Suprapubic skin (tissue), 2 donors: Measurements from ENCODE around the gene ROBO1.

Experiments used
- EP300 ChIP-seq: sonication (generic); formaldehyde crosslinking; IDR thresholded peaks from one replicate; pipeline ENCODE4 v1.6.1; 2017; ENCODE audit warnings: antibody characterized with exemption
- POLR2A ChIP-seq, 2 donors: fragments of 450-650 bp; IDR thresholded peaks; one replicate each; pipeline ENCODE4 v1.6.1; 2017; ENCODE audit warnings: antibody characterized with exemption in 2 of 2, mild to moderate bottlenecking in 2 of 2, moderate library complexity in 2 of 2

DNA sequence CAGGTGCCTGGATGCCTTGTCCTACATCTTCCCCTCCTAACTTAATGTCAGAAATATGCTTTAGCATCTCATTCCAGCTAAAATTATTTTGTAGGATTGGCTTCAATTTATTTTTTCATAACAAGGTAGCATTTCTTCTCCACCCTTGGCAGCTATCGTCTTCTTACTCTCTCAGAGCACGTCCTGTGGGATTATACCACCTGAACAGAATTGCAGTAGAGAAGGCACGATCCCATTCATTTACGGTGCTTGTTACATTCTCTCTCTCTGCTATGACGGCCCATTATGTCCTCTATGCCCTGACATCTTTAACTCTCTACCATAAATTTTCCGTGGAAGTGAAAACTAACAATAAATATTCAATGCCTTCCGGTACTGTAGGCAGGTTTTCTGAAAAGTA is 103.3 kb downstream of the ROBO1 start:
- TF ChIP-seq EP300 (no peak), POLR2A (IDR thresholded peaks at IDR 0.05) (no peak)
